Measurements from ENCODE around the gene DCTPP1.

The DCTPP1 gene

DNA sequence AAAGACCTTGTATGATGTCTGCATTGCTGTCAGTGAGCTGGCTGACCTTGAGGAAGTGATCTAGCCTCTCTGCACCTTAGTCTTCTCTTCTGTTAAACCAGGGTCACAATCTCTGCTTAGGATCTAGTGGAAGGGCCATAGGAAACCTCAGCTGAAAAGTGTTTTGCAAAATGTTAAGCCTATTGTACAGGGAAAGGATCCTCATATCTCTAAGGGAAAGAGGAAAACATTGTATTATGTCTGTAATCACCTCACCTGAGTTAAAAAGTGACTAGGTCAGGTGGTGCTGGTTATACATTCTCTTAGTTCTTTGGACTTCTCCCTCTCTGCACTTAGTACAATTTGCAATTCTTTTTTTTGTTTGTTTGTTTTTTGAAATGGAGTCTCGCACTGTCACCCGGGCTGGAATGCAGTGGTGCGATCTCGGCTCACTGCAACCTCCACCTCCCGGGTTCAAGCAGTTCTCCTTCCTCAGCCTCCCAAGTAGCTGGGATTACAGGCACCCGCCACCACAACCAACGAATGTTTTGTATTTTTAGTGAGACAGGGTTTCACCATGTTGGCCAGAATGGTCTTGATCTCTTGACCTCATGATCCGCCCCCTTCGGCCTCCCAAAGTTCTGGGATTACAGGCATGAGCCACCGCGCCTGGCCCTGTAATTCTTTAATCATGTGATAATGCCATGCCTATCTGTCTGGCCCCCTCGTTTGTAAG, 17.8 kb upstream of the DCTPP1 start:
- no peak for DNase-seq (ENCODE audit: low spot score)

DNA sequence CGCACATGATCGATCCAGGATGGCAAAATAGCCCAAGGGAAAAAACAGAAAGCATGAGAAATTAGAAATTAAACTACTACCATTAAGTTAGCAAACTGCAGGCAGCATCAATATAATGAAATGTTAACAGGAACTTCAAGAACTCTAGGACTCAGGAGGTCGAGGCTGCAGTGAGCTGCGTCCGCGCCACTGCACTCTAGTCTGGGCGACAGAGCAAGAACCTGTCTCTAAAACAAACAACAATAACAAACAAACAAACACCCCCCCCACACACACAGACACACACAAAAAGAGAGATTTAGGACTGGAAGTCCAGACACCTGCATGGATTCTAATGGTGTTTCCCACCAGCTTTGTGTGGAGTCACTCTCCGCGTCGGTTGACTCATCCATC, 16.4 kb upstream of the DCTPP1 start:
- DNase-seq (ENCODE audit: low spot score), result no peak

DNA sequence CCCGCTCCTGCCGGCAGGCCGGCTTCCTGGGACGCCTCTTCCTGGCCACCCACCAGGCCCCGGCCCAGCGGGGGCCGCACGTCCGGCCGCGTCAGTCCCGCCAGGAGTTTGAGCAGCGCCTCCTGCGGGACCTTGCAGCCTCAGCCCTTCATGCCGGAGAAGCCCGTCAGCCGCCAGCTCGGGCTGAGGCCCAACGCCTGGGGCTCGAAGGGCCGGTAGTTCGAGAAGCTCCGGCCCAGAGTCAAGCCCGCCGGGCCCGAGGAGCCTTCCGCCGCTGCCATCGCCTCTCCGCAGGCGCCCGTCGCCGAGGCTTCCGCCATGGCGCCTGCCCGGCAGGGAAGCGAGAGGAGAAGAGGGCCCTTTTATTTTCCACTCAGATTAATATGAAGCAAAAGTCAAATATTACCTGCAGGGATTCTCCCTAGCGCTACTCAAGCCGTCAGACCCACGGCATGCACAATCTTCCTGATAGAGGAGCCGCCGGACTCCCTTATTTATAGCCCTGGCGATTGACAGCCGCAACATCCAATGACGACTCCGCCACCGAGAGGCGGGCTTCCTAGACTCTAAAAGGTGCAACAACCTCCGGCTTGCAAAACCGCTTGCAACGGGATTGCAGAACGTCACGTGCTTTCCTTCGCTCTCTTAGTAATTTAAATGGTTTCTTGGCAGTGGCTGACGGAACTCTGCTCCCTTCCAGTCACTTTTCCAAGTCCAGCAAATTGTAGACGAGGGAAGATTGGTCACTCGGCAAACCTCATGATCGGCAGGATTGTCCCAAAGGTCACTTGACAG, 15.8 kb upstream of the DCTPP1 start, which contains the start of gene SEPHS2:
Gene SEPHS2 (minus strand): TSS at position 467 of the 795 bp plus-strand sequence. CDS start 147 bp downstream, at position 320.
- peak; percentile 91 for DNase-seq (ENCODE audit: low spot score)

DNA sequence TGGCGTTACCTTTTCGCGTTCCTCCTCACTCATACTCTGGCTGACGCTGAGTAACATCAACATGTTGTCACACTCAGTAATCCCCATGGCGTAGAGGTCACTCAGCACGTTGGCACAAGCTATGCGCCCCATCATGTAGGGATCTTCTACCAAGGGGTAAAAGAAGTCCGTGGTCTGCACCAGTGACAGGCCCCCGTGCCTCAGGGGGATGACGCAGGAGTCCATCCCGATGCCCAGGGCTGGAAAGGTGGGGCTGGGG, 15.2 kb upstream of the DCTPP1 start:
- DNase-seq (ENCODE audit: low spot score), result no peak

DNA sequence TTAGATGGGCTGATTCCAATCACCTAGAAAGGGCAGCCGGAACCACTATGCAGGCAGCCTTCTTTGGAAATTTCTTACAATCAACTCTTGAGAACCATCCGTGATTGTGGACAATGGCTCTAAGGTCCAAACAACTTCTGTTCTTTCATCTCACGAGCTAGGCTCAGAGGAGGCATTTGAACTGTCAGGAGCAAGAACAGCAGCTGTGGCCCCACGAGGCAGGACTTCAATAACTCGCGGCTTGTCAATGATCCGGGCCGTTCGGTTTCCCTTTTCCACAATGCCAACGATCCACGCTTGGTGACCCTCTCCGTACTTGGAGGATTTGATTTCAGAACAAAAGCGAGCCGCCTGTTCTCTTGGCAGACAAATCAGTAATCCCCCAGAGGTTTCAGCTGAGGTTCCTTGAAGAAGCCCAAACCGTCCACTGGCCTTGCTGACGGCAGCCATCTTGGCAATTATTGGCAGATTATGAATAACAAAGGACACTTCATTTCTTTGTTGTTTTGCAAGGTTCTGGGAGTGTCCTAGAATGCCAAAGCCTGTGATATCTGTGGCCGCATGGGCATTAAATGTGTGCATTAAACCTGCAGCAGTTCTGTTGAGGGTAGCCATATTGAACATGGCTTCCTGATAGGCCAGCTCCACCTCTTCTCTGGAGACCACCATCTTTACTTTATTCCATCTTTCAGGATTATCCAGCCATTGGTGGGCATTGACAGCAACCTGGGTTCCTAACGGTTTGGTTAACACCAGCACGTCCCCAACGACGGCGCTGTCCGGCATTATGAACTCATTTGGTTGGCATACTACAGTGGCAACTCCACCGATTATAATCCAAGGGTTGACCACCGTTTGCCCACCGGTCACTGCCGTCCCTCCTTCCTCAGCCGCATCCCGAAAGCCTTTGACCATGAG, 14.7 kb upstream of the DCTPP1 start:
- DNase-seq (ENCODE audit: low spot score), result no peak

DNA sequence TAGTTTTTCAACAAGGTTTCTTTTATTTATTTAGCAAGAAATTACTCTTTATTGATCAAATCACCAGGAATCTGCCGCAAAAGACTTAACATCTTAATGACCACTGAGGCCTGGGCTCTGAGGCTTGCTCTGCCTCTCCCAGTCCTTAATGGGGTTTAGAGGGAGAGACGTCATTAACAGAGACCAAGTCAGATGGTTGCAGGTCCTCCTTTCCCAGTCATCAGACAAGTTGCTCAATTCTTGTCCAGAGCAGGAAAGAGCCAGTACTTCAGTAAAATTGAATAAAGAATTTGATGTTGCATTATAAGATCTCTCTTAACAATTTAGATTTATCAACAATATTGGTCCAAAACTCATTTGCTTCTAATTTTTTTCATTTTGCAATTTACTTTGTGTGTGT, 13.8 kb upstream of the DCTPP1 start:
- no peak for DNase-seq (ENCODE audit: low spot score)

DNA sequence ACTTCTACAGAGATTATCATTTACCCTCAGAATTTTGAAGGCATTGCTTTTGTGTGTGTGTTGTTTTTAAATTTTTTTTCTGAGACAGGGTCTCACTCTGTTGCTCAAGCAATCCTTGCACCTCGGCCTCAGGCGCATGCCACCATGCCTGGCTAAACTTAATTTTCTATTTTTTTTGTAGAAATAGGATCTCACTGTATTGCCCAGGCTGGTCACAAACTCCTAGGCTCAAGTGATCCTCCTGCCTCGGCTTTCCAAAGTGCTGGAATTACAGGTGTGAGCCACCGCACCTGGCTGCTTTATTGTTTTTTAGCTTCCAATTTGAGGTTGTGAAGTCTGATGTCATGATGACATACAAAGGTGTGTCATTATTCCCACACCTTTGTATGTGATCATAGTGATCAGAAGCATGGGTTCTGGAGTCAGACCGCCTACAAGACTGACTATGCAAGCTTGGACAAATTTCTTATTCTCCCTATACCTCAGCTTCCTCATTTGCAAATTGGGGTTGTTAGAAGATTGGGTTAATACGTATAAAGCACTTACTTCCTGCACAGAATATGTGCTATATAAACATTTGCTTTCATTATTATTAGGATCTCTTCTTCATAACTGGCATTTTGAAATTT, 10.0 kb upstream of the DCTPP1 start:
- DNase-seq (ENCODE audit: low spot score), result peak; percentile 39

DNA sequence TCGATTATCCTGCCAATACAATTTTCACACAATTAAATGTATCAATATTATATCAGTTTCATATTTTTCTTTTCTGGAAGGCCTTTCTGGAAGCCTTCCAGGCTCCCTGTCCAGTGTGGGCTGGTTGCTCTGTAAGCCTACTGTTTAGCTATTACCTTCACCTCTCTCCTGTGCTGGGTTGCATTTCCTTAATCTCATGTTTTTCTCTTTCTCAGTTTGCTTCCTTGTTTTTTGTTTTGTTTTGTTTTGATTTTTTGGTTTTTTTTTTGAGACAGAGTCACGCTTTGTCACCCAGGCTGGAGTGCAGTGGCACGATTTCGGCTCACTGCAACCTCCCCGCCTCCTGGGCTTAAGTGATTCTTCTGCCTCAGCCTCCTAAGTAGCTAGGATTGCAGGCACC, 9.0 kb upstream of the DCTPP1 start:
- no peak for DNase-seq (ENCODE audit: low spot score)

DNA sequence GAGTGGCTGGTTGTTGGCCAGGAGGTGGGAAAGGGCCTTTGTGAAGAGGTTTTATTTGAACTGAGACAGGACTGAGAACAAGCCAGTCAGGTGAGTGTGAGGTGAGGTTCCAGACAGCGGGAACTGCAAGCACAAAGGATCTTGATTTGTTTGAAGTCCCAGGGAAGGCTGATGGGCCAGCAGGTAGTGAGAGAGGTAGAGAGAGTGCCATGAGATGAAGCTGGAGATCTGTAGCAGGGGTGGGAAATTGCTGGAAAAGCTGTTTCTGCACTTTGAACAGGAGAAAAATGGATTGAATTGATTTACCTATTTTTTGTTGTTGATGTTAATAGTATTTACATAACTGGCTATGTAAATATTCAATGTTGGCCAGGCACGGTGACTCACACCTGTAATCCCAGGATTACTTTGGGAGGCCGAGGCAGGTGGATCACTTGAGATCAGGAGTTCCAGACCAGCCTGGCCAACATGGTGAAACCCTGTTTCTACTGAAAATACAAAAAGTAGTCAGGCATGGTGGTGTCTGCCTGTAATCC, 7.7 kb upstream of the DCTPP1 start:
- no peak for DNase-seq (ENCODE audit: low spot score)

DNA sequence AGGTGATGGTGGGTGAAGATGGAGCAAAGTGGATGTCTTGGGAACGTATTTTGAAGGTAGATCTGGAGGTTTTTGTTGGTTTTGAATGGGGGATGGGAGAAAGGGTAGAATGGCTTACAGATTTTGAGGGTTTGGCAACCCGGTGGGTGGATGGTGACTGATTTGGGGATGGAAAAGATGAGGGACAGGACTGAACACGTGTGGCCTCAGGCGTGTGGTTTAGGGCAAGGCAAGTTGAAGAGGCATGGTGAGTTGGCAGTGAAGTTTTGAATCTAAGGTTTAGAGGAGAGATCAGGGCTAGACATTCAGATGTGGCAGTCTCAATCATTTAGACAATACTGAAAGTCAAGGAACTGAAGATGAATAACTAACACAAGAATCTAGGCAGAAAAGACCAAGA, 5.0 kb upstream of the DCTPP1 start:
- DNase-seq (ENCODE audit: low spot score), result no peak

DNA sequence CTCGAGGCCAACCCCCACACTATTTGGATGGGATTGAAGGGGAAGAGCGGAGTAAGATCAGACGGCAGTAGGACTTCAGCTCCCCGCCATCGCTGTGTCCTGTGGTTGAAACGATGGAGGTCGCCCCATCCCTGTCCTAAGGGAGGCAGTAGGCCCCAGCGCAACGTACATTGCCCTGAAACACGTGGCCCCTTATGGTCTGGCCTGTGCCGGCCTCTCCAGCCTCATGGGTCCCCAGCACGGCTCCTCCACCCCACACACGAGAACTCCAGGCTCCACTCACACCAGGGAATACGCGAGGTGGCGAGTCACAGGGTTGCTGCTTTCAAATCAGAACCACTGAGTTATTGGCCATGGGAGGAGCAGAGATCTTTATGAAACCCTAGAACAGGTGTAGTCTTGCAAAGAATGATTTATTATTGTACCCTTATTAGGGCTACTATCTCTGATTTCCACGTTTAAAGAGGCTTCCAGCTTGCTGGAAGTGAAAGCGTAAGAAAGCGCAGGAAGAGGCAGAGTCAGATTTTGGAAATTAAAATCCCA, 669 bp upstream of the DCTPP1 start:
- no peak for DNase-seq (ENCODE audit: low spot score)

DNA sequence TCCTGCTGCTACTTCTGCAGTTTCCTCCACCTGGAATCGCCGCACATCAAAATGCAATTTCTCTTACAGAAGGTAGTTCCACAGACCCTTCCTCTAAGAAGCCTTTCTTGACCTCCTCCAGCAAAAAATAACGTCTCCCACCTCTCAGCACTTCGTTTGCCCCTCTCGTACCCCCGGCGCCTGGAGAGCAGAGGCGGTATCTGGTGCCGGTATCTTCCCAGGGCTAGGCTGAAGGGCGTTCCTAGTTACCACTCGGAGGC, 482 bp downstream of the DCTPP1 start:
- no peak for DNase-seq (ENCODE audit: low spot score)

DNA sequence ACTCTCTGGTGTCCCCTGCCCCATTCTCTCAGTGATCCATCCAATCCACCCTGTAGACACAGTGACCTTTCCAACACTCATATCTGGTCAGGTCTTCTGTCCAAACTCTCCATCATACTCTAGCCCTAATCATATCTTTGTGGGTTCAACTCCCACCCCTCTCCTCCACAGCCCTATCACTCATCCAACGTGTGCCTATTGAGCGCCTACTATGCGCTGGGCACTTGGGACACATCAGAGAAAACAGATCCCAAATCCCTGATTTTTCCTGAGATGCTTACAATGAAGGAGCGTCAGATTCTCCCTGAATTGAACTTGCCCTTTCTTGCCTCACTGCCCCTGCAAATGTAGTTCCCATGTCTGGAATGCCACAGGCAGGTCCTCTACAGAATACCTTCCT, 1.8 kb downstream of the DCTPP1 start:
- no peak for DNase-seq (ENCODE audit: low spot score)

DNA sequence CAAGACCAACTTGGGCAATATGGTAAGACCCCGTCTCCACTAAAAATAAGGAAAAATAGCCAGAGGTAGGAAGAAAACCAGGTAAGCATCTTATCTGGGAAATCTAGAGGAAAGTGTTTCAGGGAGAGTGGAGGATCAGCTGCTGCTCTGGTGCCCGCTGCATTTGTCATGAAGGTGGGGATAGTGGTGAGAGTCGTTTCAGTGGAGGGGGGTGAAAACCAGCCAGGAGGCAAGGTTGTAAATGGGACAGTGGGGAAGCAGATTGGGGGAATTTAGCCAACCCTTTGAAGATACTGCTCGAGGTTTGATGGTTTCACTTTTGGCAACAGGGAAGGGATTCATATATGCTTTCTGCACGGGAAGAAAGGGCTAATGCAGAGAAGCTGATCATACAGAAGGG, 8.8 kb downstream of the DCTPP1 start:
- DNase-seq (ENCODE audit: low spot score), result no peak

DNA sequence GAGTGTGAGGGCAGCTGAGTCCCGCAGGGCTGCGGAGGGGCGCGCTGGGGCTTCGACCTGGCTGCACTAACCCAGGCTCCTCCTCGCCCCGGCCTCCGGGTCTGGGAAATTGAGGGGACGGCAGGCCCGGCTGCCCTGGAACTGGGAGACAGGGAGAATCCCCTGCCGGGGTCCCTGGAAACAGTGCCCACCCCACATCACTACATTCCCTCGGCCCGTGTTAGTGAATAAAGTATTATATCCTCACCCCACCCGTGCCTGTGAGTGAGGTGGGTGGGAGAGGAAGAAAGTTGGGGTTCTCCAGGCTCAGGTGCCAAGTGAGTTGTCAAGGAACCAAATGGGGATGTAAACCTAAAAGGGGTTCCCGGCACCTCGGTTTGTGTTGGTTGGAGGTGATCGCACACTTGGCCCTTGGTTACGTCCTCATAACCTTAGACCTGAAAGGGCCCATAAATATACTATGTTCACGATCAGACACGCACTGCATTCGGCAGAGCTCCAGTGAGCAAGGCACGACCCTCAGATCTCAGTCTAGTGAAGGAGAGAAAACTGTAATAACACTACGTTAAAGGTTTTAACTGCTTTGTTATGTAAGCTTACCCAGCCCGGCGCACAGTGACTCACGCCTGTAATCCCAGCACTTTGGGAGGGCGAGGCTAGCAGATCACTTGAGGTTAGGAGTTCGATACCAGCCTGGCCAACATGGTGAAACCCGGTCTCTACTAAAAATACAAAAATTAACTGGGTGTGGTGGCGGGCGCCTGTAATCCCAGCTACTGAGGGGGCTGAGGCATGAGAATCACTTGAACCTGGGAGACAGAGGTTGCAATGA, 11.3 kb downstream of the DCTPP1 start:
- DNase-seq (ENCODE audit: low spot score), result no peak

DNA sequence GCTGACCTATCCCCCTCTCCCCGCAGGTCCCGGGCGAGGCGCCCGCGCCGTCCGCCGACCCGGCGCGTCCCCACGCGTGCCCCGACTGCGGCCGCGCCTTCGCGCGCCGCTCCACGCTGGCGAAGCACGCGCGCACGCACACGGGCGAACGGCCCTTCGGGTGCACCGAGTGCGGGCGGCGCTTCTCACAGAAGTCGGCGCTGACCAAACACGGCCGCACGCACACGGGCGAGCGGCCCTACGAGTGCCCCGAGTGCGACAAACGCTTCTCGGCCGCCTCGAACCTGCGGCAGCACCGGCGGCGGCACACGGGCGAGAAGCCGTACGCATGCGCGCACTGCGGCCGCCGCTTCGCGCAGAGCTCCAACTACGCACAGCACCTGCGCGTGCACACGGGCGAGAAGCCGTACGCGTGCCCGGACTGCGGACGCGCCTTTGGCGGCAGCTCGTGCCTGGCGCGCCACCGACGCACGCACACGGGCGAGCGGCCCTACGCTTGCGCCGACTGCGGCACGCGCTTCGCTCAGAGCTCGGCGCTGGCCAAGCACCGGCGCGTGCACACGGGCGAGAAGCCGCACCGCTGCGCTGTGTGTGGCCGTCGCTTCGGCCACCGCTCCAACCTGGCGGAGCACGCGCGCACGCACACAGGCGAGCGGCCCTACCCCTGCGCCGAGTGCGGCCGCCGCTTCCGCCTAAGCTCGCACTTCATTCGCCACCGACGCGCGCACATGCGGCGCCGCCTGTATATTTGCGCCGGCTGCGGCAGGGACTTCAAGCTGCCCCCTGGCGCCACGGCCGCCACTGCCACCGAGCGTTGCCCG, 12.1 kb downstream of the DCTPP1 start:
- DNase-seq (ENCODE audit: low spot score), result peak; percentile 90

DNA sequence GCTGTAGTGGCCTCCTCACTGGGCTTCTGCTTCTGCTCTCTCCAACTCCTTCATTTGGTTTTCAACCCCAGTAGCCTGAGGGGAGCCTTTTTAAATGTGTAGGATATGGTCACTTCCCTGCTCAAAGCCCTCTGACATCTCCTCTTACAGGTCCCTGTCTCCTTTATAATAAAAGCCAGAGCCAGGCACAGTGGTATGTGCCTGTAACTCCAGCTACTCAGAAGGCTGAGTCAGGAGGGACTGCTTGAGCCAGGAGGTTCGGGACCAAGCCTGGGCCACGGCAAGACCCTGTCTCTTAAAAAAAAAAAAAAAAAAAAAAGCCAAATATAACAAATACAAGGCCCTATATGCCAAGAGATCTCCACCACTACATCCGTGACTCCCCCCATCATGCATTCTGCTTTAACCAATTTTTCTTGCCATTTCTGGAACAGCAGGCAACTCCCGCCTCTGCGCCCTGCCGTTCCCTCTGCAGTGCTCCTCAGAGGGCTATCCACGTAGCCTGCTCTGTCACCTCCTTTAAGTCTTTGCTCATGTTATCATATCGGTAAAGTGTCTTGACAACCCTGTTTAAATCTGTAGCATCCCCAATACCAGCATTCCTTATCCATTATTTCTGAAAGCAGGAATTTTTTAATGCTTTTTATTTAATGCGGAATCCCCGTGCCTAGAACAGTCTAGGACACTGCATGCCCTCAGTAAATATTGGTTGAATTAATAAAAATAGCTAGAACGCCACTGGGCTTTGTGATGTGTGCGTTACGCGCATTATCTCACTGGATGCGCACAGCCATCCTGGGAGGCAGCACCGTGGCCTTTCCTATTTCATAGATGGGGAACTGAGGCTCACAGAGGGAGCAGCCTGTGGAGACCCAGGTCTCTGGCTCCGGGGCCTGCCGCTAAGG, 13.0 kb downstream of the DCTPP1 start:
- no peak for DNase-seq (ENCODE audit: low spot score)

DNA sequence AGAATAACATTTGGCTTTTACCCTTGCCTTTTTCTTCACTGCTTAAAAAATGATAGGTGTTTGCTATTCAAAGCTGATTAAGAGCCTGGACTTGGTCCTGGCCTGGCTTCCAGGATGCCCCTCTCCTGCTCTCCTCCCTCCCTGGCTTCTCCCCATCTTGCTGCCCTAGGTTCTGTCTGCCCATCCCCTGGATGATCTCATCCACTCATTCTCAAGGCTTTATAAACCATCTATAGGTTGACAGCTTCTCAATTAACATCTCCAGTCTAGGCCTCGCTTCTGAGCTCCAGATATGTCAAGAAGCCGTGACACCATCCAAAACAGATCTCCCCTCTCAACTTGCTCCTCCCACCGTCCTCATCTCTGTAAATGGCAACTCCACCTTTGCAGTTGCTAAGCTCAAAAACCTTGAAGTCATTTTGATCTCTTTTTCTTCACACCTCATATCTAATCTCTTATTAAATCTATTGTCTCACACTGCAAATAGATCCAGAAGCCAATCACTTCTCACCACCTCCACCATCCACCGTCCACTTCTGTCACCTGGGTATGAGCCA, 13.7 kb downstream of the DCTPP1 start:
- DNase-seq (ENCODE audit: low spot score), result no peak

DNA sequence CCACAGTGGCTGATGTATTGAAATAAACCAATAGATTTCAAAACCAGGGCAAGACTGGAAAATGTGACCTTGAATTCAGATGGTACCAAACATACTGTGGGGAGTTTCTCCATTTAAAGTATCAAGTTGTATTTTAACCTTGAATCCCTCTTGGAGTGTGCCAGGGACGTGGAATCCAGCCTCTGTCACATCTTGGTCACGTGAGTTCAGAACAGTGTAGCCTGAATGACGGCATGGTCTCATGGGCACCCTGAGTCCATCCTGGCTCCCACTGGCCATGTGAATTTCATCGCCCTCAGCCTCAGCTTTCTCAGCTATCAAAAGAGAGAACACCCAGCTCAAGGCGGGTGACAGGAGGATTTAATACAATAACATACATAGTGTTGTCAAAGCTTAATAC, 15.7 kb downstream of the DCTPP1 start:
- DNase-seq (ENCODE audit: low spot score), result no peak

All from germinal center (tissue), 1 donor.